Osteoblast (primary cell): ENCODE data around the gene TTC21B. TPM values are rescaled to one million over a fixed set of nuclear protein-coding genes. Genes with fewer than 3 reads are reported as not detected.

ENCODE experiments used
- DNase-seq: peaks from one replicate; pipeline ENCODE4 v3.0.0; 2011; ENCODE audit warnings: low spot score, mixed read lengths; ENCODE audit not compliant: insufficient read length; ENCODE audit errors: missing footprints
- H2AFZ ChIP-seq: 2 replicates; pipeline ENCODE4 v1.6.0; 2011; ENCODE audit warnings: mild to moderate bottlenecking, low read length
- H3K27ac ChIP-seq: 2 replicates; pipeline ENCODE4 v1.5.1; 2011; ENCODE audit warnings: mild to moderate bottlenecking, low read depth, low read length, moderate library complexity
- H3K27me3 ChIP-seq: 2 replicates; pipeline ENCODE4 v1.6.0; 2012; ENCODE audit warnings: mild to moderate bottlenecking, control low read depth, inconsistent platforms, low read length, moderate library complexity; ENCODE audit not compliant: insufficient read depth
- H3K36me3 ChIP-seq: 2 replicates; pipeline ENCODE4 v1.5.1; 2011; ENCODE audit warnings: mild to moderate bottlenecking, low read length, control low read depth, moderate library complexity; ENCODE audit not compliant: insufficient read depth
- H3K4me1 ChIP-seq: 2 replicates; pipeline ENCODE4 v1.5.1; 2011; ENCODE audit warnings: mild to moderate bottlenecking, low read length, control low read depth, moderate library complexity; ENCODE audit not compliant: insufficient read depth
- H3K4me2 ChIP-seq: 2 replicates; pipeline ENCODE4 v1.6.0; 2011; ENCODE audit warnings: mild to moderate bottlenecking, low read length; ENCODE audit not compliant: insufficient read depth
- H3K4me3 ChIP-seq: fragments of 200-600 bp; sonication (generic); 3 replicates; pipeline ENCODE4 v1.5.1; 2012; ENCODE audit warnings: mild to moderate bottlenecking, low read length, inconsistent platforms; ENCODE audit not compliant: insufficient read depth
- H3K79me2 ChIP-seq: 2 replicates; pipeline ENCODE4 v1.6.0; 2012; ENCODE audit warnings: mild to moderate bottlenecking, low read length, control low read depth, inconsistent platforms; ENCODE audit not compliant: insufficient read depth
- H3K9me3 ChIP-seq: 2 replicates; pipeline ENCODE4 v1.5.1; 2011; ENCODE audit warnings: low read depth, low read length, control low read depth
- H4K20me1 ChIP-seq: 2 replicates; pipeline ENCODE4 v1.6.0; 2012; ENCODE audit warnings: mild to moderate bottlenecking, low read length, control low read depth; ENCODE audit not compliant: insufficient read depth
- total RNA-seq: library from RNA; depleted of rRNA; stranded (reverse); fragments of >200 nt; gene quantifications from 2 replicates; pipeline ENCODE4 v1.2.3, GENCODE V29; 2012
- TF ChIP-seq, protein P1 (sequence below): IDR thresholded peaks from 2 replicates; pipeline ENCODE4 v1.5.1; 2011; ENCODE audit warnings: mild to moderate bottlenecking, low read depth, low read length, moderate library complexity; ENCODE audit errors: extremely low read depth

TTC21B gene
- total RNA-seq, 1 donor, result 25.7 TPM

DNA sequence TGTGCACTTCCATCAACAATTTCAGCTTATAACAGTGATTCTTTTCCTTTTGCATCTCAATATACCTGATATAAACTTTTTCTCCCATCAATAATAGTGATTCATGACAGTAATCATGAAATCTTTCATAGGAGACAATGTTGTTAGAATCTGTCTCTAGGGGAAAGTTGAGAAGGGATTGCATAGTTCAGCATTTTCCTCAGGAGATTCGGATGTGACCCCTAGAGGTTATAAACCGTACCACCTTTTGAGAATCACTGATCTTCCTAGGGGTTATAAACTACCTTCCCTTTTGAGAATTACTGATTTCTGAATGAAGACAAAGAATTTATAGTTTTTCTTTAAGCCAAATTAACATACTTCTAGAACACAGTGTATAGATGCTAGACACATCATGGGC is 106.6 kb downstream of the TTC21B start:
- no peak overlapping the region for H3K4me2 ChIP-seq
- no peaks in the 10 kb centered on the region for H4K20me1 ChIP-seq
- TF ChIP-seq, protein P1, sequence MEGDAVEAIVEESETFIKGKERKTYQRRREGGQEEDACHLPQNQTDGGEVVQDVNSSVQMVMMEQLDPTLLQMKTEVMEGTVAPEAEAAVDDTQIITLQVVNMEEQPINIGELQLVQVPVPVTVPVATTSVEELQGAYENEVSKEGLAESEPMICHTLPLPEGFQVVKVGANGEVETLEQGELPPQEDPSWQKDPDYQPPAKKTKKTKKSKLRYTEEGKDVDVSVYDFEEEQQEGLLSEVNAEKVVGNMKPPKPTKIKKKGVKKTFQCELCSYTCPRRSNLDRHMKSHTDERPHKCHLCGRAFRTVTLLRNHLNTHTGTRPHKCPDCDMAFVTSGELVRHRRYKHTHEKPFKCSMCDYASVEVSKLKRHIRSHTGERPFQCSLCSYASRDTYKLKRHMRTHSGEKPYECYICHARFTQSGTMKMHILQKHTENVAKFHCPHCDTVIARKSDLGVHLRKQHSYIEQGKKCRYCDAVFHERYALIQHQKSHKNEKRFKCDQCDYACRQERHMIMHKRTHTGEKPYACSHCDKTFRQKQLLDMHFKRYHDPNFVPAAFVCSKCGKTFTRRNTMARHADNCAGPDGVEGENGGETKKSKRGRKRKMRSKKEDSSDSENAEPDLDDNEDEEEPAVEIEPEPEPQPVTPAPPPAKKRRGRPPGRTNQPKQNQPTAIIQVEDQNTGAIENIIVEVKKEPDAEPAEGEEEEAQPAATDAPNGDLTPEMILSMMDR, result no peak
- H3K27me3 ChIP-seq, result no peaks in the 10 kb centered on the region
- no peak overlapping the region for H3K4me3 ChIP-seq
- no peaks in the 10 kb centered on the region for H3K4me1 ChIP-seq
- H3K36me3 ChIP-seq, result no peaks in the 10 kb centered on the region
- no peaks in the 10 kb centered on the region for H3K79me2 ChIP-seq
- no peaks in the 10 kb centered on the region for H3K9me3 ChIP-seq
- H2AFZ ChIP-seq, result no peak overlapping the region
- DNase-seq, result no peak
- no peak overlapping the region for H3K27ac ChIP-seq

DNA sequence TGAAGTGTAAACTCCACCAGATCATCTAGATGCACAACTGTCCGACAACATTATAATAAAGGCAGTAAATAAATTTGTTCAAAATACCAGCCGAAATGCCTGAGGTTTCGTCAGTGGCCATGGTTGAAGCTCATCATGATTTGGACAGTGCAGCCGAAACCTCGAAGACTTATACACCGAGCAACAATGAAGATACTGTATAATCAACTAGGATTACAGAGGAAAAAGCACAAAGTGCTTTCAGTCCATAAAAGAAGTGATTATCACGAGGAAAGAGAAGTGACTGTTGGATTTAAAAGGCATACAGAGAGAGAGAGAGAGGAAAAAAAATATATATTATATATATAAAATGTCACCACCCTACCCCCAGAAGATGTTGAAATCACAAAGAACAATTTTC is 107.5 kb downstream of the TTC21B start:
- Histone ChIP-seq H4K20me1 (no peaks in the 10 kb centered on the region), H3K4me1 (no peaks in the 10 kb centered on the region), H3K4me2 (no peak overlapping the region), H3K27ac (no peak overlapping the region), H3K36me3 (no peaks in the 10 kb centered on the region), H3K9me3 (no peaks in the 10 kb centered on the region), H3K27me3 (no peaks in the 10 kb centered on the region), H2AFZ (no peak overlapping the region), H3K4me3 (no peak overlapping the region), H3K79me2 (no peaks in the 10 kb centered on the region)
- no peak for DNase-seq
- TF ChIP-seq, protein P1, result no peak

DNA sequence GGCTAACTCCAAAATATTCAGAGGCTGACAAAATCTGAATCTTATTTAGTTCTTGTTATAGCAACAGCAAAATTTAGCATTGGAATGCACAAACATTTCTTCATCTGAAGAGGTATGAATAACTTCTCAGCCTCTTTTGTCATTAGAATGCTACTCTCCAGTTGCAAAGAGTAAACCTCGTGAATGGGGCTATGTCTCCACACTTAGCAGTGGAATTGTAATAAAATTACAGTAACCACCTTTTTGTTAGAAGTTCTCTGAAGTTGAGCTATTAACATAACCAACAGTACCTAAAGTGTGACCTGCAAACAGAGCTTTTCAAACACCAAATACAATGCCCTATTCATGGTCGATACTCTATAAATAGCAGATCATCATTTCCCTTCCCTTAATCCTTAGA is 109.4 kb downstream of the TTC21B start:
- H3K27ac ChIP-seq, result no peak overlapping the region
- H3K4me3 ChIP-seq, result no peak overlapping the region
- no peaks in the 10 kb centered on the region for H4K20me1 ChIP-seq
- TF ChIP-seq, protein P1, result no peak
- no peak overlapping the region for H3K4me2 ChIP-seq
- H3K9me3 ChIP-seq, result no peaks in the 10 kb centered on the region
- no peaks in the 10 kb centered on the region for H3K36me3 ChIP-seq
- H3K4me1 ChIP-seq, result no peaks in the 10 kb centered on the region
- no peaks in the 10 kb centered on the region for H3K79me2 ChIP-seq
- DNase-seq, result no peak
- no peaks in the 10 kb centered on the region for H3K27me3 ChIP-seq
- no peak overlapping the region for H2AFZ ChIP-seq

DNA sequence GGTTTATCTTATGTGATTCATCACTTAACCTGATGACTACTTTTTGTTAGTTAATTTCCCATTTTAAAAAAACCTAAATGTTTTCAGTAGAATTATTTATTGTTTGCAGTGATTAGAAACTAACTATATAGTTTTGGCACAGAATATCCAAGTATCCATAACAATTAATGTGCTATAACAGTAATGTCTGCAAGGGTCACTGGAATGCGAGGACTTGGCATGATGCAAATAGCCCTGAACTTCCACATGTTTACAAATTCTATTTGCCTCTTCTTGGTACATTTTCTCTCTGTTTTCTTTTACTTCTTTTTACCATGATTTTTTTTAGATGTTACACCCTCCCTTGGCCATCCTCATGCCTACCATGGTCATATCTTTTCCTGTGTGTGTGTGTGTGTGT is 110.2 kb downstream of the TTC21B start:
- no peaks in the 10 kb centered on the region for H3K4me1 ChIP-seq
- H3K9me3 ChIP-seq, result no peaks in the 10 kb centered on the region
- no peaks in the 10 kb centered on the region for H4K20me1 ChIP-seq
- DNase-seq, result no peak
- no peaks in the 10 kb centered on the region for H3K27me3 ChIP-seq
- no peak overlapping the region for H3K27ac ChIP-seq
- TF ChIP-seq, protein P1, result no peak
- no peaks in the 10 kb centered on the region for H3K79me2 ChIP-seq
- H2AFZ ChIP-seq, result no peak overlapping the region
- H3K36me3 ChIP-seq, result no peaks in the 10 kb centered on the region
- H3K4me3 ChIP-seq, result no peak overlapping the region
- no peak overlapping the region for H3K4me2 ChIP-seq
